Fibroblast of pulmonary artery (primary cell): Measurements from ENCODE around the gene PCDHGB6.
"Not testable (repeated sequence)": the region's sequence is repeated elsewhere in the genome, so short reads cannot be mapped to it uniquely, and the experiment has no call there.

Source experiments
- DNase-seq: peaks from one replicate; pipeline ENCODE4 v3.0.0-alpha.2; 2010; ENCODE audit warnings: low read depth
- H3K4me3 ChIP-seq: replicated peaks from 2 replicates; pipeline ENCODE4 v1.5.1; 2011; ENCODE audit warnings: low read depth, mild to moderate bottlenecking, control low read depth, low read length, moderate library complexity
- TF ChIP-seq, protein P1 (sequence below): IDR thresholded peaks from 2 replicates; pipeline ENCODE4 v1.5.1; 2011; ENCODE audit warnings: mild to moderate bottlenecking, control low read depth, low read length, inconsistent platforms; ENCODE audit errors: missing control alignments

PCDHGB6 gene

GRCh38 chr5:141431286-141431685 lies 23.5 kb downstream of the PCDHGB6 start:
- peak; percentile 71 for DNase-seq
- peak overlapping the region; percentile 54 for H3K4me3 ChIP-seq

DNA sequence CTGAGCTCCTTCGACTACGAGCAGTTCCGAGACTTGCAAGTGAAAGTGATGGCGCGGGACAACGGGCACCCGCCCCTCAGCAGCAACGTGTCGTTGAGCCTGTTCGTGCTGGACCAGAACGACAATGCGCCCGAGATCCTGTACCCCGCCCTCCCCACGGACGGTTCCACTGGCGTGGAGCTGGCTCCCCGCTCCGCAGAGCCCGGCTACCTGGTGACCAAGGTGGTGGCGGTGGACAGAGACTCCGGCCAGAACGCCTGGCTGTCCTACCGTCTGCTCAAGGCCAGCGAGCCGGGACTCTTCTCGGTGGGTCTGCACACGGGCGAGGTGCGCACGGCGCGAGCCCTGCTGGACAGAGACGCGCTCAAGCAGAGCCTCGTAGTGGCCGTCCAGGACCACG lies 24.5 kb downstream of the PCDHGB6 start:
- H3K4me3 ChIP-seq: not testable (repeated sequence)

More at GRCh38 chr5:141431286-141431685, 23.5 kb downstream of the PCDHGB6 start:
- TF ChIP-seq, protein P1, sequence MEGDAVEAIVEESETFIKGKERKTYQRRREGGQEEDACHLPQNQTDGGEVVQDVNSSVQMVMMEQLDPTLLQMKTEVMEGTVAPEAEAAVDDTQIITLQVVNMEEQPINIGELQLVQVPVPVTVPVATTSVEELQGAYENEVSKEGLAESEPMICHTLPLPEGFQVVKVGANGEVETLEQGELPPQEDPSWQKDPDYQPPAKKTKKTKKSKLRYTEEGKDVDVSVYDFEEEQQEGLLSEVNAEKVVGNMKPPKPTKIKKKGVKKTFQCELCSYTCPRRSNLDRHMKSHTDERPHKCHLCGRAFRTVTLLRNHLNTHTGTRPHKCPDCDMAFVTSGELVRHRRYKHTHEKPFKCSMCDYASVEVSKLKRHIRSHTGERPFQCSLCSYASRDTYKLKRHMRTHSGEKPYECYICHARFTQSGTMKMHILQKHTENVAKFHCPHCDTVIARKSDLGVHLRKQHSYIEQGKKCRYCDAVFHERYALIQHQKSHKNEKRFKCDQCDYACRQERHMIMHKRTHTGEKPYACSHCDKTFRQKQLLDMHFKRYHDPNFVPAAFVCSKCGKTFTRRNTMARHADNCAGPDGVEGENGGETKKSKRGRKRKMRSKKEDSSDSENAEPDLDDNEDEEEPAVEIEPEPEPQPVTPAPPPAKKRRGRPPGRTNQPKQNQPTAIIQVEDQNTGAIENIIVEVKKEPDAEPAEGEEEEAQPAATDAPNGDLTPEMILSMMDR: no peak

DNA sequence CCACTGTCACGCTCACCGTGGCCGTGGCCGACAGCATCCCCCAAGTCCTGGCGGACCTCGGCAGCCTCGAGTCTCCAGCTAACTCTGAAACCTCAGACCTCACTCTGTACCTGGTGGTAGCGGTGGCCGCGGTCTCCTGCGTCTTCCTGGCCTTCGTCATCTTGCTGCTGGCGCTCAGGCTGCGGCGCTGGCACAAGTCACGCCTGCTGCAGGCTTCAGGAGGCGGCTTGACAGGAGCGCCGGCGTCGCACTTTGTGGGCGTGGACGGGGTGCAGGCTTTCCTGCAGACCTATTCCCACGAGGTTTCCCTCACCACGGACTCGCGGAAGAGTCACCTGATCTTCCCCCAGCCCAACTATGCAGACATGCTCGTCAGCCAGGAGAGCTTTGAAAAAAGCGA lies 24.9 kb downstream of the PCDHGB6 start:
- not testable (repeated sequence) for H3K4me3 ChIP-seq, DNase-seq

More for the DNA sequence above, 24.5 kb downstream of the PCDHGB6 start:
- not testable (repeated sequence) for DNase-seq

DNA sequence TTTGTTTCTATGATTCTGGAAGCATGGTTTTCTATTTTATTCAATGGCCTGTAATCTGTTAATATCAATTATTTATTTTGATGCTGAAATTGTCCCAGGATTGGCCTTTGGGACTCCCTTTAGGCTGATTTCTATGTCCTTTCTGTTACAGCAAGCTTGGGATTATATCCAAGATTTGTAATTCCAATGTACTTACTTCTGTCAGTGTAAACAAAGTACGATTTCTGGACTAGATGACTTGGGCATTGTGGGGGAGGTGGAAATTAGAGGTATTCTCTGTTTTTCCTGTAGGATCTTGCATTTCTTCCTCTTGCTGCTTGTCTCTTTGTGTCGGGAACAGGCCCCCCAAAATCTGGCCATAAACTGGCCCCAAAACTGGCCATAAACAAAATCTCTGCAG lies 26.2 kb downstream of the PCDHGB6 start:
- no peak for DNase-seq
- no peak overlapping the region for H3K4me3 ChIP-seq

GRCh38 chr5:141437221-141437620 lies 29.4 kb downstream of the PCDHGB6 start:
- TF ChIP-seq, protein P1: no peak

More for the DNA sequence above, 26.2 kb downstream of the PCDHGB6 start:
- TF ChIP-seq, protein P1: no peak

GRCh38 chr5:141439411-141440141 lies 31.8 kb downstream of the PCDHGB6 start:
- no peak overlapping the region for H3K4me3 ChIP-seq
- DNase-seq: no peak
- TF ChIP-seq, protein P1: no peak

More at GRCh38 chr5:141437221-141437620, 29.4 kb downstream of the PCDHGB6 start:
- no peak overlapping the region for H3K4me3 ChIP-seq
- DNase-seq: no peak

DNA sequence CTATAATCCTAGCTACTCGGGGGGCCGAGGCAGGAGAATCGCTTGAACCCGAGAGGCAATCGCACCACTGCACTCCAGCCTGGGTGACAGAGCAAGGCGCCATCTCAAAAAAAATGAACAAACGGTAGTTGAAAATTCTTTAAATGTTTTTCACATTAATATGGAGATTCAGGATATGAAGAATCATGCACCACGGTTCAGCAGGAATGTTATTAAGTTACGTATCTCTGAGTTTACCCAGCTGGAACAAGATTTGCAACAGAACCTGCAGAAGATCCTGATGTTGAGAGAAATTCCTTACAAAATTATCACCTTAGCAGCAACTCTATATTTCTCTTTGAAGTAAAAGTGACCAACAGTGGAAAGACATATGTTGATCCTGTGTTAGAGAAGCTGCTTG lies 32.5 kb downstream of the PCDHGB6 start:
- H3K4me3 ChIP-seq: no peak overlapping the region
- no peak for DNase-seq
- TF ChIP-seq, protein P1: no peak

GRCh38 chr5:141441571-141442170 lies 33.9 kb downstream of the PCDHGB6 start:
- no peak for DNase-seq
- TF ChIP-seq, protein P1: no peak
- no peak overlapping the region for H3K4me3 ChIP-seq
